T-cell (primary cell): ENCODE data around the gene ZNF142. TPM values are rescaled to one million over a fixed set of nuclear protein-coding genes. Genes with fewer than 3 reads are reported as not detected.

Experiments
- ATAC-seq, 4 experiments: fragments of 200-7000 bp in 3 of 4; fragments of 150-1000 bp in 1 of 4; cut with Tn5 transposase; replicated peaks in 1 of 4; 1 replicate in 3 of 4; 2 replicates in 1 of 4; pipeline ENCODE4 v1.10.0; 2021; ENCODE audit warnings: moderate library complexity in 3 of 4, mild to moderate bottlenecking in 2 of 4, moderate number of reproducible peaks in 1 of 4
- CTCF ChIA-PET, 2 donors: fragments of 300-600 bp; sonication (Branson Sonifier 250); formaldehyde crosslinking; loops; one replicate each; lab custom pipeline; 2022; ENCODE audit warnings: antibody characterized with exemption in 2 of 2; lab: Charles Lee
- POLR2A ChIA-PET, 2 donors: fragments of 300-600 bp; sonication (Branson Sonifier 250); formaldehyde crosslinking; loops; one replicate each; lab custom pipeline; 2022; ENCODE audit warnings: antibody characterized with exemption in 2 of 2; lab: Charles Lee
- DNase-seq, 35 experiments: peaks; one replicate each; pipeline versions ENCODE4 v3.0.0 to v3.0.0-alpha.2; 2013 to 2023
- H3K27ac ChIP-seq: one replicate; pipeline ENCODE4 v1.5.1; 2013; ENCODE audit warnings: low read length
- H3K27me3 ChIP-seq, 2 experiments: replicated peaks in 1 of 2; 1 replicate in 1 of 2; 2 replicates in 1 of 2; pipeline versions ENCODE4 v1.6.1 to v1.7.0; 2013; ENCODE audit warnings: low read length in 1 of 2, mixed read lengths in 1 of 2; ENCODE audit not compliant: control insufficient read depth in 2 of 2, insufficient read depth in 2 of 2; ENCODE audit errors: extremely low read depth in 1 of 2
- H3K36me3 ChIP-seq, 2 donors: 1 replicate in 1 of 2; 2 replicates in 1 of 2; pipeline versions ENCODE4 v1.6.1 to v1.7.0; 2013; ENCODE audit warnings: low read length in 1 of 2; ENCODE audit not compliant: control insufficient read depth in 2 of 2, insufficient read depth in 1 of 2; ENCODE audit errors: extremely low read depth in 1 of 2
- H3K4me1 ChIP-seq, 2 experiments: 1 replicate in 1 of 2; 2 replicates in 1 of 2; pipeline versions ENCODE4 v1.6.1 to v1.7.0; 2013; ENCODE audit warnings: low read length in 2 of 2, mixed read lengths in 1 of 2; ENCODE audit not compliant: insufficient read depth in 2 of 2, control insufficient read depth in 1 of 2; ENCODE audit errors: extremely low read depth in 1 of 2
- H3K4me3 ChIP-seq, 2 donors: 1 replicate in 1 of 2; 2 replicates in 1 of 2; pipeline versions ENCODE4 v1.5.1 to v1.7.0; 2013; ENCODE audit warnings: mild to moderate bottlenecking in 2 of 2, low read length in 1 of 2, moderate library complexity in 1 of 2; ENCODE audit not compliant: control insufficient read depth in 1 of 2; ENCODE audit errors: extremely low read depth in 1 of 2
- H3K9me3 ChIP-seq: 2 replicates; pipeline ENCODE4 v1.7.0; 2013
- H3K27ac Mint-ChIP-seq, 2 donors: one replicate each; pipeline ENCODE4 v1.8.0; 2020 to 2021; ENCODE audit warnings: mild to moderate bottlenecking in 2 of 2, mixed read lengths in 2 of 2
- H3K27me3 Mint-ChIP-seq, 2 donors: one replicate each; pipeline ENCODE4 v1.8.0; 2021 to 2022; ENCODE audit warnings: mixed read lengths in 2 of 2
- H3K36me3 Mint-ChIP-seq: one replicate; pipeline ENCODE4 v1.8.0; 2021; ENCODE audit warnings: mixed read lengths
- H3K4me1 Mint-ChIP-seq, 3 donors: one replicate each; pipeline ENCODE4 v1.8.0; 2020 to 2022; ENCODE audit warnings: mixed read lengths in 3 of 3, mild to moderate bottlenecking in 1 of 3
- H3K4me3 Mint-ChIP-seq, 3 donors: one replicate each; pipeline ENCODE4 v1.8.0; 2020 to 2022; ENCODE audit warnings: mild to moderate bottlenecking in 3 of 3, mixed read lengths in 3 of 3, moderate library complexity in 3 of 3
- H3K9me3 Mint-ChIP-seq, 3 donors: one replicate each; pipeline ENCODE4 v1.8.0; 2020 to 2022; ENCODE audit warnings: mixed read lengths in 3 of 3
- WGBS: methylation state at CpG from one replicate; pipeline ENCODE4 v1.1.5; 2013; ENCODE audit warnings: missing lambda C conversion rate; ENCODE audit not compliant: insufficient coverage; 5-methylcytosine and 5-hydroxymethylcytosine counted together
- total RNA-seq, 35 experiments: library from RNA in 6 of 35; stranded (reverse) in 6 of 35; fragments of 120-200 nt in 1 of 35; gene quantifications; one replicate each; pipeline versions ENCODE4 v1.2.1 to v1.2.4 and lab custom pipeline; 2013 to 2026

Gene ZNF142
- total RNA-seq, 5 donors from 2014 or later (not counting 1 experiment from before 2014, with no cell fraction given): 38.1 to 65.0 (median 58.7) TPM

DNA sequence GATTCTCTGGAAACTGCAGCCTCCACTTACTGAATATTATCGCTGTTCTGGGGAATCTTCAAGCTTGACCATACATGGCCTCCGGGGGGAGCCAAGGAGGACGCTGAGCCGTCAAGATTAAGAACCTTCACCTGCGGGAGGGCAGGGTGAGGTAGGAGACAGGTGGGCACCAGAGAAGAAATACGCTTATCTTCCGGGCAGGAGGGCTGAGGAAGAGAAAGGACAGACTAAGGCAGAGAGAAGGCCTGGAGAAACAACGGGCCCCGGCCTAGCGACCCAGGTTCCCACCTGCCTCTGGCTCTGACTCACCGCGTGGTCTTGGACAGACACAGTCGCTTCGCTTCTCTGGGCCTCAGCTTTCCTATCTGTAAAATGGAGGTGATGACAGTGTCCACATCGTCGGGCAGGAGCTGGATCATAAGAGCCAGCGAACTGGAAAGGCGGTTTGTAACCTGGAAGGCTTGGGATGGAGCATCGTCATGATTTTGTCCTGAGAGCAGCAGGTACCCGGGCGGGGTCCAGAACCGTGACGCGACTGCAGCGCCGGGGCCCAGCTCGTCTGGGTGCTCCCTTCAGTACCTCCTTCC lies 659 bp downstream of the ZNF142 start:
- peak overlapping the region; percentile 58 for H3K27ac ChIP-seq
- H3K36me3 ChIP-seq: peaks cover 1 to 44% of the 10 kb centered on the region in 2 donors
- POLR2A ChIA-PET: interaction anchor here (0.5 to 2.4 kb wide), 4 partner anchors 13 to 1959 kb away, joined by 3 to 10 read pairs (median 8); partner anchors contain the start of genes RNF25 (in 1 of the 2) and STK36 (in 1 of the 2)
- H3K9me3 ChIP-seq: no peaks in the 10 kb centered on the region
- DNase-seq (peak in 16 of 35 experiments; percentile 6 to 58 (median 26)), ATAC-seq (peak; percentile 27 to 34 (median 30))
- Mint-ChIP-seq H3K4me3 (peak overlapping the region; percentile 82 to 96 (median 91)), H3K36me3 (peaks cover 33% of the 10 kb centered on the region), H3K27ac (peak overlapping the region; percentile 83 to 88), H3K4me1 (peaks cover 33 to 34% (median 34%) of the 10 kb centered on the region in 3 donors), H3K27me3 (no peaks in the 10 kb centered on the region), H3K9me3 (no peaks in the 10 kb centered on the region)
- WGBS: under 1% methylated on average over 26 of the region's 27 CpGs
- no peaks in the 10 kb centered on the region for H3K27me3 ChIP-seq
- CTCF ChIA-PET: interaction anchor here (0.6 to 2.7 kb wide), 17 partner anchors 11 to 729 kb away, joined by 3 to 16 read pairs (median 5); partner anchors contain the start of genes DNPEP (in 1 of the 2), RNF25 (in 1 of the 2), STK36 (in 1 of the 2) and USP37 (in 1 of the 2)
- H3K4me1 ChIP-seq: peaks cover 2 to 18% of the 10 kb centered on the region in 2 experiments
- peak overlapping the region; percentile 89 to 91 for H3K4me3 ChIP-seq

DNA sequence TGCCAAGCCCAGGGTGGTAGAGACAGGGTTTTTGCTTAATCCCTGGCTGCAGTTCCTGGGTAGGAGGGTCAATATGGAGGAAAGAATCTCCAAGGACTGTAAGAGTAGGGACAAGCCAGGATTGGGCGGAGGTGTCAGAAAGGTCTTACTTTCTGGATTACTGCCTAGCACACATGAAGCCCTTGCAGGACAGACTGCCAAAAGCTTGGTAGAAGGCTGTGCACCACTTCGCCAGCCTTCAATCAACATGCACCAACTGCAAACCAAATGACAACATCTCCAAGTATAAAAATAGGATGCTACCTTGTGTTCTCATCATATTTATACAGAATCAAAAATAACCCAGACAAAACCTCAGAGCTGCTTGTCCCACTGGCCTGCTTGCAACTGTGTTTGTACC lies 3.7 kb downstream of the ZNF142 start:
- Mint-ChIP-seq H3K27me3 (no peaks in the 10 kb centered on the region), H3K4me1 (peaks cover 33 to 34% (median 34%) of the 10 kb centered on the region in 3 donors), H3K36me3 (peaks cover 22% of the 10 kb centered on the region), H3K9me3 (no peaks in the 10 kb centered on the region), H3K4me3 (no peak overlapping the region), H3K27ac (no peak overlapping the region)
- ATAC-seq: no peak
- no CpG with 5 or more reads among the region's 2 CpGs for WGBS
- ChIA-PET POLR2A (no interaction called here), CTCF (no interaction called here)
- no peaks in the 10 kb centered on the region for H3K27me3 ChIP-seq
- peaks cover 3 to 53% of the 10 kb centered on the region in 2 donors for H3K36me3 ChIP-seq
- no peak overlapping the region for H3K4me3 ChIP-seq
- no peak for DNase-seq
- no peak overlapping the region for H3K27ac ChIP-seq
- H3K4me1 ChIP-seq: peaks cover 2 to 18% of the 10 kb centered on the region in 2 experiments
- H3K9me3 ChIP-seq: no peaks in the 10 kb centered on the region

DNA sequence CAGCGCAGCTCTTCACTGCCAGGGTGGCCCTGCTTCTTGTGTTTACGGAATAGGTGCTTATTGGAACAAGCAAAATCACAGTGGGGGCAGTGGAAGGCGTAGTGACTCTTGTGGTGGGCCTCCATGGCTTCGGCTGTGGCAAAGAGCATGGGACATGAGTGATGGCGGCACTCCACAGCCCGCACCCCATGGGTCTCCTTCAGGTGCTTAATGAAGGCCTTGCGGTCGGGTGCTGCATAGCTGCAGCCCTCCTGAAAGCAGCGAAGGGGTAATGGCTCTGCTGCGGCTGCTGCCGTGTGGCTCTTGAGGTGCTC lies 10.7 kb downstream of the ZNF142 start:
- ATAC-seq (peak in 2 of 4 experiments; percentile 19 to 25), DNase-seq (no peak)
- Histone ChIP-seq H3K4me3 (no peak overlapping the region), H3K36me3 (peaks cover 19 to 89% of the 10 kb centered on the region in 2 donors), H3K4me1 (peaks cover 0 to 7% of the 10 kb centered on the region in 2 experiments), H3K9me3 (no peaks in the 10 kb centered on the region), H3K27me3 (no peaks in the 10 kb centered on the region), H3K27ac (no peak overlapping the region)
- 94% methylated on average over 10 of the region's 11 CpGs for WGBS
- H3K27ac Mint-ChIP-seq: no peak overlapping the region
- H3K36me3 Mint-ChIP-seq: peaks cover 58% of the 10 kb centered on the region
- POLR2A ChIA-PET: no interaction called here
- no peaks in the 10 kb centered on the region for H3K9me3 Mint-ChIP-seq
- CTCF ChIA-PET: interaction anchor here (0.6 to 1.4 kb wide), 6 partner anchors 9 to 378 kb away, joined by 3 to 8 read pairs (median 3); partner anchors contain the start of genes AAMP (in 1 of the 2), BCS1L (in 1 of the 2), PNKD (in 1 of the 2) and ZNF142 (in 1 of the 2)
- H3K4me1 Mint-ChIP-seq: peaks cover 10 to 14% (median 13%) of the 10 kb centered on the region in 3 donors
- no peaks in the 10 kb centered on the region for H3K27me3 Mint-ChIP-seq
- no peak overlapping the region for H3K4me3 Mint-ChIP-seq

DNA sequence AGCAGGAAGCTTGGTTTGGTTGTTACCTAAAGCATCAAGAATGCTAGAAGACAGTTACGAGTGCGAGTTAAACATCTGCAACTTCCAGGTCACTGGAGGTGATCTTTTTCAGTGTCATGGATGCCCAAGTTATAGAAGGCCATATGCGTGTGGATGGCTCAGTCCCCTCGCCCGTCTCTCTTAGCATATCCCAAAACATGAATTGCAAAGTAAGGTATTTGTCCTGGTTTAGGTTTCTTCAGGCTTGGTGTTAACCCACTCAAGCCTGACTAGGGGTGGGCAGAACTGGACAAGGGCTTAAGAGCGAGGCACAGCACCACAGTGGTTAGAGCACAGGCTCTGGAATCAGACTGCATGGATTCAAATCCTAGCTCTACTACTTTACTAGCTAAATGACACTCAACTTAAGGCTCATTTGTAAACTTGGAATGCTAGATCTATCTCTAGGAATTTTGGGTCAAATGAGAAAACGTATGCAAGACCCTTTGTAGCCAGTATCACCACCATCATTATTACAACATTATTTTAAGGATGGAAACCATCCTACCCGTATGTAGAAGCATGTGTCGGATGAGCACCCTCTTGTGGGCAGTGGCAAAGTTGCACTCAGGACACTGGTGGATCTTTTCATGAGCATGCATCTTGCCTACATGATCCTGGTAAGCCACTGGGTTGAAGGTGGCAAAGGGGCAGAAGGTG lies 11.2 kb downstream of the ZNF142 start:
- no peak overlapping the region for H3K27ac ChIP-seq
- Mint-ChIP-seq H3K9me3 (no peaks in the 10 kb centered on the region), H3K27ac (no peak overlapping the region), H3K4me3 (no peak overlapping the region), H3K36me3 (peaks cover 59% of the 10 kb centered on the region), H3K4me1 (peaks cover 10 to 14% (median 13%) of the 10 kb centered on the region in 3 donors), H3K27me3 (no peaks in the 10 kb centered on the region)
- peaks cover 0 to 7% of the 10 kb centered on the region in 2 experiments for H3K4me1 ChIP-seq
- ATAC-seq: peak; percentile 79 to 83 (median 81)
- CTCF ChIA-PET: interaction anchor here (0.6 to 1.4 kb wide), 7 partner anchors 9 to 418 kb away, joined by 3 to 8 read pairs (median 3); partner anchors contain the start of genes AAMP (in 1 of the 2), BCS1L (in 1 of the 2), PNKD (in 1 of the 2) and ZNF142 (in 1 of the 2)
- H3K36me3 ChIP-seq: peaks cover 18 to 90% of the 10 kb centered on the region in 2 donors
- POLR2A ChIA-PET: interaction anchor here (0.6 to 0.7 kb wide), 2 partner anchors 19 to 64 kb away, joined by 3 to 4 read pairs; no protein-coding TSS in a partner anchor
- WGBS: 100% methylated on average over 2 of the region's 9 CpGs
- no peaks in the 10 kb centered on the region for H3K27me3 ChIP-seq
- H3K9me3 ChIP-seq: no peaks in the 10 kb centered on the region
- H3K4me3 ChIP-seq: no peak overlapping the region
- DNase-seq: peak in 31 of 35 experiments; percentile 8 to 71 (median 40)

DNA sequence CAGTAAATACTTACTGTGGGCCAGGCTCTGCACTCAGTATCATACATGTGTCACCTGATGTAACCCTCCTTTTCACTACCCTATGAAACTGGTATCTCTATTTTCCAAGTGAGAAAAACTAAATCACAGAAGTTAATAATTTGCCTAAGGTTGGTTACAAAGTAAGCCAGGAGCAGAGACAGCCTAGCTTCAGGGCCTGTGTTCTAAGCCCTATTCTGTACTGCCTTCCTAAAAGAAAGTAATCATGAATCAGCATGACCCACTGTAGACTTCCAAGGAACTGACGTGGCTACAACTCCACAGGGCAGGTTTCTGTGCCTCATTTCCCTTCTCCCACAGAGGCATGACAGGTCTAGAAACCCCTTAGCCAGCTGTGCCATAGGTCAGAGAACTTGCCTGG lies 14.3 kb downstream of the ZNF142 start:
- no peaks in the 10 kb centered on the region for H3K27me3 ChIP-seq
- H3K4me3 ChIP-seq: no peak overlapping the region
- Mint-ChIP-seq H3K9me3 (no peaks in the 10 kb centered on the region), H3K27me3 (no peaks in the 10 kb centered on the region), H3K27ac (no peak overlapping the region), H3K4me1 (peaks cover 10 to 14% (median 13%) of the 10 kb centered on the region in 3 donors), H3K36me3 (peaks cover 56% of the 10 kb centered on the region), H3K4me3 (no peak overlapping the region)
- ChIA-PET CTCF (interaction anchor here in 1 of 2 donors (0.5 kb wide), 1 partner anchor 13 kb away, joined by 3 read pairs; no protein-coding TSS in a partner anchor), POLR2A (no interaction called here)
- no peak overlapping the region for H3K27ac ChIP-seq
- DNase-seq (no peak), ATAC-seq (no peak)
- WGBS: no CpG with 5 or more reads among the region's 1 CpG
- H3K9me3 ChIP-seq: no peaks in the 10 kb centered on the region
- peaks cover 26 to 86% of the 10 kb centered on the region in 2 donors for H3K36me3 ChIP-seq
- peaks cover 0 to 7% of the 10 kb centered on the region in 2 experiments for H3K4me1 ChIP-seq

DNA sequence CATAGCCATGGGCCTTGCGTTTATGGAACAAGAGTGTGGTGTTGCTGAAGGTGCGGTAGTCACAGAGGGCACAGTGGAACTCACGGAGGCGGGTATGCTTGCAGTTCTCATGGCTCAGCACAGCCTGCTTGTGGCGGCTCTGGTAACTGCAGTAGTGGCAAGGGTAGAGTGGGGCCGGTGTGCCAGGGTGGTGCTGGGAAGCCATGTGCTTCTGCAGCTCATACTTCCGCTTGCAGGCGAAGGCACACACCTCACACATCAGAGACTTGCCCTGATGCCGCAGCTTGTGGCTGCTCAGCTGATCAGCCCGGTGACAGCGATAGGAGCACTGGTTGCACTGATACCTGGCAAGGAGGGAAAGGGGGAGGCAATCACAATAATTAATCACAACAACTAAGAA lies 14.7 kb downstream of the ZNF142 start:
- POLR2A ChIA-PET: no interaction called here
- Mint-ChIP-seq H3K27ac (no peak overlapping the region), H3K4me3 (no peak overlapping the region), H3K36me3 (peaks cover 56% of the 10 kb centered on the region), H3K4me1 (peaks cover 10 to 14% (median 13%) of the 10 kb centered on the region in 3 donors), H3K27me3 (no peaks in the 10 kb centered on the region), H3K9me3 (no peaks in the 10 kb centered on the region)
- WGBS: 100% methylated on average over 3 of the region's 11 CpGs
- H3K27me3 ChIP-seq: no peaks in the 10 kb centered on the region
- H3K4me1 ChIP-seq: peaks cover 0 to 7% of the 10 kb centered on the region in 2 experiments
- no peak overlapping the region for H3K27ac ChIP-seq
- peaks cover 26 to 84% of the 10 kb centered on the region in 2 donors for H3K36me3 ChIP-seq
- no peak for ATAC-seq
- DNase-seq: no peak
- CTCF ChIA-PET: interaction anchor here in 1 of 2 donors (0.5 kb wide), 2 partner anchors 13 to 116 kb away, joined by 3 to 5 read pairs; no protein-coding TSS in a partner anchor
- H3K9me3 ChIP-seq: no peaks in the 10 kb centered on the region
- H3K4me3 ChIP-seq: no peak overlapping the region
